Measurements from ENCODE around the gene STK39. TPM values are rescaled to one million over a fixed set of nuclear protein-coding genes. Genes with fewer than 3 reads are reported as not detected.

The STK39 gene
- total RNA-seq, 1 donor from 2014 or later = 29.6 TPM

GRCh38 chr2:167987026-167987425 is 260.4 kb downstream of the STK39 start:
- ATAC-seq = no peak

- no peak for ATAC-seq
These were observed 261.2 kb downstream of the STK39 start for GRCh38 chr2:167986223-167986622.

- ATAC-seq = no peak
These were observed 265.4 kb downstream of the STK39 start for GRCh38 chr2:167981945-167982344.

DNA sequence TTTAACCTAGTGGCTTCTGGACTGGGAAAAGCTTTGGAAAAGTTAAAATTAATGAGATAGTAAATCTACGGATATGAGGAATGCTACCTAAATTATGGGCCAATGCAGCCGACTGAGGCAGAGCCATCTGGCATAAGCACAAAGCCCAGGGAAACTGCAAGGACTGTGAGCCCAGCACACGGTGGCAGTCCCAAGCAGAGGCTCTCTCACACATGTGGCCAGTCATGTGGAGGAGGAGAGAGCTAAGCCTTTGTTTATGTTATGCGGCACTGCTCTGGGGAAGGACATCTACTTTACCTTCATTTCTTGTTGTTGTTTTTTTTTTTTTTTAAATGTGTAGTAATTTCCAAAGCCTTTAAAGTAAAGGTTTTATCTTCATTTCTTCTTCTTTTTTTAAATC is 267.0 kb downstream of the STK39 start:
- no peak for ATAC-seq

DNA sequence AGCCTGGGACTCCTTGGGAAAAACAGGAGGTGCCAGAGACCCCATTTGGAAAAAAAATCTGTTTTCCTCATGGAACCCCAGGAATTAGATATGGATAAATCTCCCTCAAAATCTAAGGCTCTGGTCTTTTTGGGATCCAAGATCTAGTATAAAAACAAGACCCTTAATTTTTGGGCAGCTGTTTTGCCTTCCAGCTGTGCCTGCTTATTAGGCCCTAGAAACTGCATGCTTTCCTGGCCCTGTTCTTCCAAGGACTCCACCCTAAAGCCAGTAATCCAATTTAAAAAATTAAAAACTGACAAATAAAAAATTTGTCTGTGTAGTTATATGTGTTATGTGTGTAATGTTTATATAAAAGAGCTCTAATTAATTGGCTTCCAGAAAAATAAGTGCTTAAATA is 274.6 kb downstream of the STK39 start:
- ATAC-seq = no peak

DNA sequence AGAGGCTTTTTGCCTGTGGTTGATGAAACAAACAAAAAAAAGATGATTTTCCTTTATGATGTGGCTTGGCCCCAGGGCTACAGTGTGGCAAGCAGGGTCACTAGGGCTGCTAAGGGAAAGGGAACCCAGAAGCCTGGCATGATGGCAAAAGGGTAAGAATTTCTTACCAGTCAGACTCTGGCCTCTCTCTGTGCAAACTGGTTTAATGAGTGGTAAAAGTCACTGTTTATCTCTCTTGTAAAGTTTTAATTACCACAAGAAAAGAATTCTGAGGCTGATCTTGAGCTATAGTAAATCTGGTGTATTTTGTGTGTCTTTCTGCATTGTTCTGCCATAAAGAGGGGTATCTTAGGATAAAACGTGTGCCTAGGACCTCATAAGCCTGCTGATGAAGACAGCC is 275.4 kb downstream of the STK39 start:
- no peak for ATAC-seq

DNA sequence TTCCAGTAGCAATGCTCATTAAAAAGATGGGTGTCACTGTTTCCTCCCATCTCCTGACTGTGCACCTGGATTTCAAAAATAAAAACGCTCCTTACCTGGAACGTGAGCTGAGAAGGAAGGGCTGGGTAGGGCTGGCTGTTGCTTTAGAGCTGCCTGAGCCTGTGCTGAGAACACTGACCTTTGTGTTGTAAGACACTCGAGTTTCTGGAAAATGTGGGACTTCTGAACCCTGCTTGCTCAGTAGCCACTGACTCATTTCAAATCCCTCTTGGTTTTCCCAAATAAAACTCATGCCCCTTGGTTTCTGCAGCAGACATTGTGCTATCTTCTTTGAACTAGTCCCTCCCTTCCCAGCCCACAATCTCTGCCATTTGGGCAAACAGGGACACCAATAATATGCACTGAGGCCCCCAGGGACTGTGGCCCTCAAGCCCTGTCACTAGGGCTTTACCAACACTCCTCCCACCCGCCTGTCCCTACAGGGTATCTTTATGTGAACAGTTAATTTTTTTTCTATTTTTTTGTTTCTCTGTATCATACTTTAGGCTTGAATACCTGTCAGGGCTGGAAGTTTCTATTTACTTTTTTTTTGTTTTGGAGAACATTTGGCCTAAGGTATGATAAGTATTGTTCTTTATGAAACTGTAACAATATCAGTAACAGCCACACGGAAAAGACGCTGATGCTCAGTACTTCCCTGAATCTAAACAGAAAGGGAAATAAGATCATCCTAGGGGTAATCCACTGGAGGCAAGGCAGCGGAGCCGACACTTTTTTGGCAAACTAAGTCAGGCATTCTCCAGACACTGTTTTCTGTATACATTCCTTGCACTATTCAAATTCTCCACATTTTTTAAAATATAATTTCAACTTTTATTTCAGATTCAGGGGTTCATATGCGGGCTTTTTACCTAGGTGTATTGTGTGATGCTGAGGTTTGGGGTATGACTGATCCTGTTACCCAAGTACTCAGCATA is 280.2 kb downstream of the STK39 start:
- no peak for ATAC-seq

DNA sequence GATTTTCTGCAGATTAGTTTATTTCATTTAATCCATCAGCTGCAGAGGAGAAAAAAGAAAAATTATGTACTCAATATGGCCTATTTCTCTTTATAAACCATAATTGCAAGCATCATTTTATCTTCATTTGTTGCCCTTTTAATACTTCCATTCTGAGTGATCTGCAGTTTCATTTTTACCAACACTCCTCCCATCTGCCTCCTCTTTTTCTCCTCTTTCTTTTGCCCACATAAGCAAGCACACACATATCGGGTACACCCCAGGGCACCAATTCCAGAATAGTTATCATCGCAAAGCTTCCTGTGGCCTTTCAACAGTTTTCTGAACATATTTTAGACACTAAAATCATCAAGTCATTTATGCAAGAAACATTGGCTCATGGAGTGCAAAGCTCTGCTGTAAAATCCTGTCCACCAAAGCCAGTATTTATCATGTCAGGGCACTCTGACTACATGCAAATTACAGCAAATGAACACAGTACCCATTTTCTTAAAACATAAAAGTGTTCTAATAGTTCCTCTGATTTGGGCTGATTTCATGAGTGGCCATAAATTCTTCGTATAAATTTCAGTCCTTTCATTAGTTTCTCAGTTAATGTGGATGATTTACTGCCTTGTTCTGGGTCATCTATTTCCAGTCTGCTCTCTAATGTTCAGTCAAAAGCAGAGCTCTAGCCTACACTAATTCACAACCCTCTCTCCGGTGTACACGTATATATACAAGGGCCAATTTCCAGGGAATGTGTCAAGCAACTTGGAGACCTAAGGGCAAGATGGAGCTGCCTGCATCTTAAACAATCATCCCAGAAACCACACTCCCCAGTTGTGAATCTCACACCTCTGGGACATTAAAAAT is 281.3 kb downstream of the STK39 start:
- no peak for ATAC-seq

DNA sequence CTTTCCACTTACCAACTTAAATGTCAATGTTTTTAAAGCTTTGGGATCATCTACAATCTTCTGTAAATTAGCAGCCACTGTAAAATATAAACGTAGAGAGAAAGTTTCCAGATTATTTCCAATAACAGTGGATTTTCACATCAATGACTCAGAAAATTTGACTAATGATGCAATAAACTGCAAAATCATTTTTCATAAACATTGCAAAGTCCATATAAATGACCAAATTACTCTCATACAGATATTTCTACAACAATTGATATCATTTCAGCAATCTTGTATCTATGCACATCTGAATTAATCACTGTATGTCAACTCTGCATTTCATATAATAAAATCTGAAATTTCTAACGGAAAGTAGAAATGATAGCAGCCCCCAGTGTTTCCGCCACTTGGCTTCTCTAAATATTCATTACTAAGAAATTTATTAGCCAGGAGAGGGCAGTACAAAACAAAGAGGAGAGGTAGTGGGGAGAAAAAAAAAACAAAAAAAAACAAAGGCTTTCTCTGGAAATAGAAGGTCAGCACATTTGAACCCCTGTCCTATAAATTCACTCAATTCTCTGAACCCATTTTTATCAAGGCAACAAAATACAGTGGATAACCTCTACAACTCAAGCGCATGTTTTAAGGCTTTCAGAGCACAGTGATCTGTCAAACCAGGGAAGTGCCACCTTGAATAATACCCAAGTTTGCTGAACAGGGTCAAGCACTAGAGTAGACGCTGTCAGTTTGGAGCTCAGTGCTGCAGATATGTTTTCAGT is 282.6 kb downstream of the STK39 start:
- no peak for ATAC-seq

DNA sequence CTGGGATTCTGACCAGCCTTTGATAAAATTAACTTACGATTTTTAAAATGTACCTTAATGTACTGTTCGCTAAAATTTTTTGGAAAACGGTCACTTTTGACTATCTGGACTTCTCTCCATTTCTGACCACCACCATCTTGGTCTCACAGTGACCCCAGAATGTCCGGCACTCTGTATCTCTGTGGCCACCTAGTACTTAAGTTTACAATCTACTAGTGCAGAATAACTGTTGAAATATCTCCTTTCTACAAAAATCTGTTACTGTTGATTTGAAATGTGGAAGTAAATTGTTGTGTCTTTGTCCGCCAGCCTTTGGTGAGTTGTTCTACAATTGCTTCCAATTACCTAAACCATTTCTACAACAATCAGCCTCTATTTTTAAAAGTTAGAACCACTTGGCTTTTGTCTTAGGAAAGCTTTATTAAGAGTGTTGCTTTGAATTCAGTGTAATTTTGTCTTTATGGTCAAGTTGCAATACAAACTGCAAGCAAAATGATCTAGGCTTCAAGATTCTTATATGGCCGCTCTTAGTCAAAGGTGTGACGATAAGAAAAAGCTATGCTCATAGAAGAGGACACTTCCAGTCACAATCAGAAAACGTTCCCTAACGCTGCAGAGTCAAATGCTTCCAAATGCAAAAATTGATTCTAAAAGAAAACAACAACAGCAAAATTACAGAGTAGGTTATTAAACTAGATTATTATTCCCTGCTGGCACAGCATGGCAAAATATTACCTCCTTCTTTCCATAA is 283.3 kb downstream of the STK39 start:
- ATAC-seq = no peak

DNA sequence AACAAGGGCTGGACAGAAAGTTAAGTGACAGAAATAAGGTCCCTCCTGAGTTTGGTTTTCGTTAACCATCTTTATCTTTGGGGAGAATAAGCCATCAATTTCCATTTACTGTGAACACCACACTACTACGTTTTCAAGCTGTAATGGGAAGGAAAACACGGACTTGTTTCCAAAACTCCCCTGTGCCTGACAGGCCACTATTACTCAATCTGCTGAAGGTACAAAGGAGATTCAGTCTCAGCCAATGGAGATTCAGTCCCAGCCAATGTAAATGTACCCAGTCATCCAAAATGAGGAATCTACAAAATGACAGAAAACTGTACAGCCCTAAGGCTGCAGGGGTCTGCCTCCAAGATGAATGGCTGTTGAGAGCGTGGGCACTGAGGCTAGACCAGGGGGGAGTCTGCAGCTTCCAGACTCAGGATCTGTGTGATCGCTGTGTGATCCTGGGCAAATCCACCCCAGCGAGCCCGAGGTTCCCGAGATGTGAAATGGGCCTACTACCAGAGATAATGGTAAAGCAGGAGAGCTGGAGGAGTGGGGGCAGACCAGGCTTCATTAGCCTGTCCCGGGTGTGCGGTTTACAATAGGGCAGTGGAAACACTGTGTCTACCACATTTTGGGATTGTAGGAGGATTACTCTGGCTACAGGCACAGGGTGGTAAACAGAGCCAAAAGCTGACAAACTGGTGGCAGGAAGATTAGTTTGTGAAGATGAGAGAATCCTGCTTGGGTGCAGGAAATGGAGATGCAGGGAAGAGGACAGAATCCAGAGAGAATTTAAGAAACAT is 284.8 kb downstream of the STK39 start:
- ATAC-seq = no peak

GRCh38 chr2:167961536-167962048 is 285.8 kb downstream of the STK39 start:
- no peak for ATAC-seq

- ATAC-seq = no peak
These were observed 287.2 kb downstream of the STK39 start for GRCh38 chr2:167960089-167960747.

- ATAC-seq = no peak
These were observed 289.7 kb downstream of the STK39 start for GRCh38 chr2:167957662-167958061.

- no peak for ATAC-seq
These were observed 292.0 kb downstream of the STK39 start for GRCh38 chr2:167955264-167955906.

DNA sequence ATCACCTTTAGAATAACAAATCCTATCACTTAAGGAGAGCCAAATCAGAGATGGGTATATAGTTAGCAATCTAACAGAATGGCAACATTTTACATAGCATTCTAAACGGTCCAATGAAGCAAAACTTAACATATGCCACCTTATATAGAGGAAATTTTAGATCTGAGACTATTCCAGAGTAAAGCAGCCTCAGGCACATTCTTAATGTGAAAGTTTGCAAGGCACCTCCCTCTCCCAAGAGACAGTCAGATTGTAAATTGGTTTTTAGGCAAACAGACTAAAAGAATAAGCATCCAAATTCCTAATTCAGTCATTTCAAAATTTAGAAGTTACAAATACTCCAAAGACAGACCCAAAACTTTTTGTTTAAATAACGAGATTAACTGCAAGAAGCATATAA is 292.9 kb downstream of the STK39 start:
- no peak for ATAC-seq

DNA sequence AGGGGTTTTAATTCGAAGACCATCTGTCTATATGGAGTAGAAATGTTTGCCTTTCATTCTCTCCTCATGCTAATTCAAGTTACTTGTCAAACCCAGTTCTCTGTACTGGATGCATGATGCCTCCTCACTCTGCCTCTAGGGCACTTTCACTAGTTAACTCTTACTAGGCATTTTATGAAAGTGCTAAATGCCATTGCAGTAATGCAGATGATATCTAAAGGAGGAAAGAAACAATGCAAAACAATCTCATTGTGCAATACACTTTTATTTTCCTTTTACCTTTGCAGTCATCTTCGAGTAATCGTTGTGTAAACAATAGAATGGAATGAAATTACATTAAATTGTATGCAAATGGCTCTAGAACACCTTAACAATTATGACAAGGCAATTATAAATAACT is 293.6 kb downstream of the STK39 start:
- ATAC-seq = no peak

GRCh38 chr2:167950571-167950970 is 296.8 kb downstream of the STK39 start:
- ATAC-seq = no peak

DNA sequence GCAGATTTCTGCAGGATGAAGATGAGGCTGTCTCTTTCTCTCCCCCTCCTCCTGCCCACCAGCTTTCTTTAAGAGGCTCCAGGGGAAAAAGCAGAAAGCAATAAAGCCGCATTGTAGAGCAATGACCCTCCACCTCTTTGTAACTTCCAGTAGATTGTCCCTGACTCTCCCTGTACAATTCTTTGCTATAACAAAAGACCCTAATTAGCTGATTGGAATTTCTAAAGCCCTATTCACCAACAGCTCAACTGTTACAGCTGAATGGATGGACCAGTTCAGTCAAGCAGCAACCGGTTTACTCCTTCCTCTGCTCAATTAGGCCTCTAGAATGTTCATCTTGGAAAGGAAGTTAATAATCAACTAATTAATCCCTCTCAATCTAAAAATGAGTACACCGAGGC is 301.0 kb downstream of the STK39 start:
- no peak for ATAC-seq
